ENCODE results near the gene RAB3C.
A peak's percentile ranks its signal among the peaks of the same experiment; 100 is the strongest.

The RAB3C gene

DNA sequence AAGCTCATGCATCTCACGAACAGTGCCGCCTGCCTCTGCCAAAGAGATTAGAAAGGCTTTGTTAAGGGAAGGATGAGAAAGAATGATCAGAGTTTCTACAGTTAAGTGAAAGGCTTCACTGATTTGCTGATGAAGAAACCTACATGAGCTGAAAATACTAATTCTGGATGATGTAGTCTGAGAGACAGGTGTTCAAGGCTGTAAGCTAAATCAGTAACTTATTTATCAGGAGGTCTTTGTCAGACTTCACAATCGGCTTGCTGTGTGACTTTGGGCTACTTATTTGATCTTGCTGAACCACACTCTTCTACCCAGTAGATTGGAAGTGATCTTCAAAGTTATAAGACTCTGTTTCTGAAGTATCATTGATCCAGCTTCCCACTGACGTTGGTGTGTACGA is 264.2 kb downstream of the RAB3C start:
- Histone ChIP-seq H3K79me2 (ENCODE audit: low read length) (no peaks in the 10 kb centered on the region), H3K4me3 (ENCODE audit: low read length) (no peak overlapping the region), H3K27me3 (replicated peaks; ENCODE audit: insufficient read depth, low read length) (no peaks in the 10 kb centered on the region), H3K4me1 (ENCODE audit: low read length) (no peaks in the 10 kb centered on the region), H3K9me2 (replicated peaks; ENCODE audit: insufficient read depth, low read length) (no peaks in the 10 kb centered on the region), H3K4me2 (ENCODE audit: low read depth, low read length) (no peak overlapping the region), H3K9ac (ENCODE audit: low read length) (no peak overlapping the region), H3K9me3 (replicated peaks; ENCODE audit: insufficient read depth, low read length) (no peaks in the 10 kb centered on the region), H3K36me3 (replicated peaks; ENCODE audit: insufficient read depth, low read length) (no peaks in the 10 kb centered on the region), H3K27ac (ENCODE audit: low read length) (no peak overlapping the region), H2AFZ (ENCODE audit: low read length) (no peak overlapping the region), H3F3A (ENCODE audit: insufficient read depth, low read length) (no peaks in the 10 kb centered on the region), H4K20me1 (ENCODE audit: insufficient read depth, low read length) (no peaks in the 10 kb centered on the region)
- TF ChIP-seq EZH2phosphoT487 (IDR thresholded peaks at IDR 0.05; ENCODE audit: low read length), result no peak
- no peak for DNase-seq

DNA sequence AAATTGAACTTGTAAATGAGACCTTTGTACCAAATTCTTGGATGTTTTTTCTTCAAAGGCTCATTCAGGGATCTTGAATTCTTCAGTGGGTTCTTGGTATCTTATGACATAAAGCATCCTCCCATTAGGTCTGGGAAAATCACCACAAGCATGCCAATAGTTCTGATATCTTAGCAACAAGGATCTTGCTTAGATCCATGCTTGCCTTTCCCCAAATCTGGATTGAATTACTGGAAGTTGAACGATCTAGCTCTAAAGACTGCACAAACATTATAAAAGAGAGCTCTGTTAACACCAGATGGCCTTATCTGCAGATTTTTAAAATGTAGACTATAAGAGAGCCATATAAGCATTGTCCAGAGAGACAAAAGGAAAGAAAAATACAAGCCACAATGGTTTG is 266.3 kb downstream of the RAB3C start:
- H3K9me3 ChIP-seq (replicated peaks; ENCODE audit: insufficient read depth, low read length), result no peaks in the 10 kb centered on the region
- no peaks in the 10 kb centered on the region for H3K27me3 ChIP-seq (replicated peaks; ENCODE audit: insufficient read depth, low read length)
- no peak for DNase-seq
- no peak overlapping the region for H3K4me3 ChIP-seq (ENCODE audit: low read length)
- no peak overlapping the region for H2AFZ ChIP-seq (ENCODE audit: low read length)
- TF ChIP-seq EZH2 (optimal IDR thresholded peaks at IDR 0.05; ENCODE audit: low read depth, low read length), result no peak
- no peak for TF ChIP-seq EZH2phosphoT487 (IDR thresholded peaks at IDR 0.05; ENCODE audit: low read length)
- TF ChIP-seq, protein P1, sequence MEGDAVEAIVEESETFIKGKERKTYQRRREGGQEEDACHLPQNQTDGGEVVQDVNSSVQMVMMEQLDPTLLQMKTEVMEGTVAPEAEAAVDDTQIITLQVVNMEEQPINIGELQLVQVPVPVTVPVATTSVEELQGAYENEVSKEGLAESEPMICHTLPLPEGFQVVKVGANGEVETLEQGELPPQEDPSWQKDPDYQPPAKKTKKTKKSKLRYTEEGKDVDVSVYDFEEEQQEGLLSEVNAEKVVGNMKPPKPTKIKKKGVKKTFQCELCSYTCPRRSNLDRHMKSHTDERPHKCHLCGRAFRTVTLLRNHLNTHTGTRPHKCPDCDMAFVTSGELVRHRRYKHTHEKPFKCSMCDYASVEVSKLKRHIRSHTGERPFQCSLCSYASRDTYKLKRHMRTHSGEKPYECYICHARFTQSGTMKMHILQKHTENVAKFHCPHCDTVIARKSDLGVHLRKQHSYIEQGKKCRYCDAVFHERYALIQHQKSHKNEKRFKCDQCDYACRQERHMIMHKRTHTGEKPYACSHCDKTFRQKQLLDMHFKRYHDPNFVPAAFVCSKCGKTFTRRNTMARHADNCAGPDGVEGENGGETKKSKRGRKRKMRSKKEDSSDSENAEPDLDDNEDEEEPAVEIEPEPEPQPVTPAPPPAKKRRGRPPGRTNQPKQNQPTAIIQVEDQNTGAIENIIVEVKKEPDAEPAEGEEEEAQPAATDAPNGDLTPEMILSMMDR (IDR thresholded peaks at IDR 0.05; ENCODE audit: low read length), result no peak
- H3K9ac ChIP-seq (ENCODE audit: low read length), result no peak overlapping the region
- H3K36me3 ChIP-seq (replicated peaks; ENCODE audit: insufficient read depth, low read length), result no peaks in the 10 kb centered on the region
- H3K4me2 ChIP-seq (ENCODE audit: low read depth, low read length), result no peak overlapping the region
- no peaks in the 10 kb centered on the region for H3K79me2 ChIP-seq (ENCODE audit: low read length)
- H3K4me1 ChIP-seq (ENCODE audit: low read length), result no peaks in the 10 kb centered on the region
- no peaks in the 10 kb centered on the region for H4K20me1 ChIP-seq (ENCODE audit: insufficient read depth, low read length)
- no peak overlapping the region for H3K27ac ChIP-seq (ENCODE audit: low read length)
- H3F3A ChIP-seq (ENCODE audit: insufficient read depth, low read length), result no peaks in the 10 kb centered on the region
- no peaks in the 10 kb centered on the region for H3K9me2 ChIP-seq (replicated peaks; ENCODE audit: insufficient read depth, low read length)

DNA sequence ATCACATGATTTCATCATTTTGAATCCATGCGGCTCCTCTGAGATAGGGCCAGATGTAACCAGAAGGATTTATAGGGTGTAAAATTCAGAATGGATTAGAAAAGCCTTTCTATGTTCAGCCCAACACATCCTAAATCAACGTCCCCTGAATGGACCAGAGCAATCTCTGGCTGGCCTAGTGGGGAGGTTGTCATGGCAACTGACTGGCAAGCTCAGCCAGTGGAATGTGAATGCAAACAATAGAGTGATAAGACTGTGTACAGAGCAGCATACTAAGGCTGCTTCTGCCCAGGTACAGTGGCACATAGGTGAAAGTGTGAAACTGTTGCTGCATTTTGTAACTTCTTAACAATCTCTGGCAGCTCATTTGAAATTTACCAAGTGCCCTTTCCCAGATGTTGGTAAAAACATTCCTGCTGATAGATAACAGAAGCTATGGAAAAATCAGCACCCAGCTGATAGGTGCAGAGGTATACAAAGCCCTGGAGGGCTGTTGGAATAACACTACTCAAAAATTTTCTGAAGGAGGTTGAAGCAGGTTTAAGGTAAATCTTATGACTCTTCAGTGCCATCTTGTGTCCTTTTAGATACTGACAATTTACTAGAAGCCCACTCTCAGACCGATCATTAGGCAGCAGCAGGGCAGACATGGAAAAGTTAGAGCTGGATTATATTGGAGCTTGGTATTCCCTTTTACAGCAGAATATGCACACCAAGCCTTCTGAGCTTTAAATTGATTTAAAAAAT is 267.2 kb downstream of the RAB3C start:
- Histone ChIP-seq H3K9ac (ENCODE audit: low read length) (no peak overlapping the region), H3K9me2 (replicated peaks; ENCODE audit: insufficient read depth, low read length) (no peaks in the 10 kb centered on the region), H3F3A (ENCODE audit: insufficient read depth, low read length) (no peaks in the 10 kb centered on the region), H3K79me2 (ENCODE audit: low read length) (no peaks in the 10 kb centered on the region), H3K27ac (ENCODE audit: low read length) (no peak overlapping the region), H3K4me3 (ENCODE audit: low read length) (no peak overlapping the region), H3K4me1 (ENCODE audit: low read length) (no peaks in the 10 kb centered on the region), H3K27me3 (replicated peaks; ENCODE audit: insufficient read depth, low read length) (no peaks in the 10 kb centered on the region), H4K20me1 (ENCODE audit: insufficient read depth, low read length) (no peaks in the 10 kb centered on the region), H3K4me2 (ENCODE audit: low read depth, low read length) (no peak overlapping the region), H3K36me3 (replicated peaks; ENCODE audit: insufficient read depth, low read length) (no peaks in the 10 kb centered on the region), H3K9me3 (replicated peaks; ENCODE audit: insufficient read depth, low read length) (no peaks in the 10 kb centered on the region), H2AFZ (ENCODE audit: low read length) (no peak overlapping the region)
- TF ChIP-seq, protein P1 (IDR thresholded peaks at IDR 0.05; ENCODE audit: low read length), result peak; percentile 52
- TF ChIP-seq EZH2 (optimal IDR thresholded peaks at IDR 0.05; ENCODE audit: low read depth, low read length), result no peak
- DNase-seq, result peak; percentile 39

DNA sequence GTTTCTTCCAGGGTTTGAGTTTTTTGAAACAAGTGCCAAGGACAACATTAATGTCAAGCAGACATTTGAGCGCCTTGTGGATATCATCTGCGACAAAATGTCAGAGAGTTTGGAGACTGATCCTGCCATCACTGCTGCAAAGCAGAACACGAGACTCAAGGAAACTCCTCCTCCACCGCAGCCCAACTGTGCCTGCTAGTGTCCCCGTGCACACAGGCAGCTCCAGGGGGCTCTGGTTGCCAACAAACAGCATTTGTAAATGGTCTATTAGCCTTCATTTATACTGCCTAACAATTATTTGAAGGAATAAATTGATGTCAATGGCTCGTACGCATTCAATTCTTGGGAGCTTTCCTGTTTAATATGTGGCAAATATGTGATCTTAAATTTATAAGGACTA is 268.3 kb downstream of the RAB3C start:
- no peaks in the 10 kb centered on the region for H3K4me1 ChIP-seq (ENCODE audit: low read length)
- no peak for TF ChIP-seq EZH2 (optimal IDR thresholded peaks at IDR 0.05; ENCODE audit: low read depth, low read length)
- TF ChIP-seq, protein P1 (IDR thresholded peaks at IDR 0.05; ENCODE audit: low read length), result no peak
- TF ChIP-seq EZH2phosphoT487 (IDR thresholded peaks at IDR 0.05; ENCODE audit: low read length), result no peak
- no peak for DNase-seq
- H3K36me3 ChIP-seq (replicated peaks; ENCODE audit: insufficient read depth, low read length), result no peaks in the 10 kb centered on the region
- H4K20me1 ChIP-seq (ENCODE audit: insufficient read depth, low read length), result no peaks in the 10 kb centered on the region
- no peaks in the 10 kb centered on the region for H3K9me3 ChIP-seq (replicated peaks; ENCODE audit: insufficient read depth, low read length)
- H3F3A ChIP-seq (ENCODE audit: insufficient read depth, low read length), result no peaks in the 10 kb centered on the region
- H3K4me3 ChIP-seq (ENCODE audit: low read length), result no peak overlapping the region
- no peaks in the 10 kb centered on the region for H3K79me2 ChIP-seq (ENCODE audit: low read length)
- H3K4me2 ChIP-seq (ENCODE audit: low read depth, low read length), result no peak overlapping the region
- H3K9me2 ChIP-seq (replicated peaks; ENCODE audit: insufficient read depth, low read length), result no peaks in the 10 kb centered on the region
- no peaks in the 10 kb centered on the region for H3K27me3 ChIP-seq (replicated peaks; ENCODE audit: insufficient read depth, low read length)
- no peak overlapping the region for H3K9ac ChIP-seq (ENCODE audit: low read length)
- no peak overlapping the region for H2AFZ ChIP-seq (ENCODE audit: low read length)
- no peak overlapping the region for H3K27ac ChIP-seq (ENCODE audit: low read length)
